ENCODE results near the gene SLC1A7.

DNA sequence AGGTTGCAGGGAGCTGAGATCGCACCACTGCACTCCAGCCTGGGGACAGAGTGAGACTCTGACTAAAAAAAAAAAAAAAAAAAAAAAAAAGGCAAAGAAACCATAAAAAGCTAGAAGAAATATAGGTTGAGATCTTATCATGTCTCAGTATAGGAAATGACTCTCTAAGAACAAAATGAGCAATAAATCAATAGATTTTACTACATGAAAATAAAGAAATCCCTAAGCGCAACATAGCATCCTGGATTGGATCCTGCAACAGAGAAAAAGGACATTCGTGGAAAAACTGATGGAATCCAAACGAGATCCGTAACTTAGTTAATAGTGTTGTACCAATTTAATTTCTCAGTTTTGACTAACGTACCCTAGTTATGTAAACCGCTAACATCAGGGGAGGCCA, 35.3 kb downstream of the SLC1A7 start:
- TF ChIP-seq, protein P1, sequence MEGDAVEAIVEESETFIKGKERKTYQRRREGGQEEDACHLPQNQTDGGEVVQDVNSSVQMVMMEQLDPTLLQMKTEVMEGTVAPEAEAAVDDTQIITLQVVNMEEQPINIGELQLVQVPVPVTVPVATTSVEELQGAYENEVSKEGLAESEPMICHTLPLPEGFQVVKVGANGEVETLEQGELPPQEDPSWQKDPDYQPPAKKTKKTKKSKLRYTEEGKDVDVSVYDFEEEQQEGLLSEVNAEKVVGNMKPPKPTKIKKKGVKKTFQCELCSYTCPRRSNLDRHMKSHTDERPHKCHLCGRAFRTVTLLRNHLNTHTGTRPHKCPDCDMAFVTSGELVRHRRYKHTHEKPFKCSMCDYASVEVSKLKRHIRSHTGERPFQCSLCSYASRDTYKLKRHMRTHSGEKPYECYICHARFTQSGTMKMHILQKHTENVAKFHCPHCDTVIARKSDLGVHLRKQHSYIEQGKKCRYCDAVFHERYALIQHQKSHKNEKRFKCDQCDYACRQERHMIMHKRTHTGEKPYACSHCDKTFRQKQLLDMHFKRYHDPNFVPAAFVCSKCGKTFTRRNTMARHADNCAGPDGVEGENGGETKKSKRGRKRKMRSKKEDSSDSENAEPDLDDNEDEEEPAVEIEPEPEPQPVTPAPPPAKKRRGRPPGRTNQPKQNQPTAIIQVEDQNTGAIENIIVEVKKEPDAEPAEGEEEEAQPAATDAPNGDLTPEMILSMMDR (IDR thresholded peaks at IDR 0.05), result no peak
- TF ChIP-seq POLR2AphosphoS5 (IDR thresholded peaks at IDR 0.05; ENCODE audit: low read depth, low read length), result no peak
